HG03045 (cell line): ENCODE results near the gene PLCB1.

Experiments
- ATAC-seq: cut with Tn5 transposase; IDR thresholded peaks from one replicate; pipeline ENCODE4 v1.9.1; 2021; ENCODE audit warnings: mild to moderate bottlenecking, moderate library complexity; ENCODE audit not compliant: unreplicated experiment

PLCB1 gene

GRCh38 chr20:8527998-8528723 is 396.1 kb downstream of the PLCB1 start:
- ATAC-seq = no peak

GRCh38 chr20:8530022-8530421 is 398.0 kb downstream of the PLCB1 start:
- ATAC-seq = no peak

GRCh38 chr20:8532169-8532568 is 400.1 kb downstream of the PLCB1 start:
- no peak for ATAC-seq

- no peak for ATAC-seq
These were observed 402.5 kb downstream of the PLCB1 start for GRCh38 chr20:8534368-8535160.

- no peak for ATAC-seq
These were observed 403.6 kb downstream of the PLCB1 start for GRCh38 chr20:8535403-8536261.

- no peak for ATAC-seq
These were observed 404.2 kb downstream of the PLCB1 start for GRCh38 chr20:8536262-8536618.

GRCh38 chr20:8540466-8540865 is 408.4 kb downstream of the PLCB1 start:
- no peak for ATAC-seq

GRCh38 chr20:8542110-8542486 is 410.0 kb downstream of the PLCB1 start:
- ATAC-seq = no peak

GRCh38 chr20:8545212-8545611 is 413.1 kb downstream of the PLCB1 start:
- no peak for ATAC-seq

- ATAC-seq = no peak
These were observed 415.1 kb downstream of the PLCB1 start for GRCh38 chr20:8547035-8547650.

GRCh38 chr20:8547968-8548588 is 416.0 kb downstream of the PLCB1 start:
- ATAC-seq = no peak

- ATAC-seq = no peak
These were observed 417.1 kb downstream of the PLCB1 start for GRCh38 chr20:8549192-8549591.

GRCh38 chr20:8557711-8558110 is 425.6 kb downstream of the PLCB1 start:
- ATAC-seq = no peak

GRCh38 chr20:8562356-8562755 is 430.3 kb downstream of the PLCB1 start:
- no peak for ATAC-seq

- no peak for ATAC-seq
These were observed 436.0 kb downstream of the PLCB1 start for GRCh38 chr20:8568075-8568474.

- no peak for ATAC-seq
These were observed 437.7 kb downstream of the PLCB1 start for GRCh38 chr20:8569766-8570165.

- no peak for ATAC-seq
These were observed 439.5 kb downstream of the PLCB1 start for GRCh38 chr20:8571611-8572010.

- no peak for ATAC-seq
These were observed 441.6 kb downstream of the PLCB1 start for GRCh38 chr20:8573686-8574085.

GRCh38 chr20:8575114-8575513 is 443.0 kb downstream of the PLCB1 start:
- no peak for ATAC-seq

GRCh38 chr20:8578161-8578865 is 446.2 kb downstream of the PLCB1 start:
- ATAC-seq = no peak
